Activated CD4-positive, alpha-beta memory T cell treated with anti-CD3 and anti-CD28 coated beads, Interleukin-2, amount 10 ng/mL, durations not matched to agents 7 days and 5 days (primary cell): ENCODE measurements around the gene RHBDD3. TPM values are rescaled to one million over a fixed set of nuclear protein-coding genes. Genes with fewer than 3 reads are reported as not detected.

Experiments used
- CTCF ChIA-PET: fragments of 350-600 bp; sonication (Branson Sonifier 250); formaldehyde crosslinking; loops from one replicate; lab custom pipeline; 2021; ENCODE audit warnings: antibody characterized with exemption, inconsistent platforms; lab: Charles Lee
- POLR2A ChIA-PET: fragments of 350-600 bp; sonication (Branson Sonifier 250); formaldehyde crosslinking; loops from one replicate; lab custom pipeline; 2021; ENCODE audit warnings: antibody characterized with exemption; lab: Charles Lee
- DNase-seq: peaks from one replicate; pipeline ENCODE4 v3.0.0-alpha.2; 2020
- H3K27ac Mint-ChIP-seq: one replicate; pipeline ENCODE4 v1.8.0; 2021; ENCODE audit warnings: mild to moderate bottlenecking, mixed read lengths
- H3K27me3 Mint-ChIP-seq: one replicate; pipeline ENCODE4 v1.8.0; 2021; ENCODE audit warnings: mixed read lengths
- H3K36me3 Mint-ChIP-seq: one replicate; pipeline ENCODE4 v1.8.0; 2021; ENCODE audit warnings: low read depth, mixed read lengths
- H3K4me1 Mint-ChIP-seq: one replicate; pipeline ENCODE4 v1.8.0; 2021; ENCODE audit warnings: mixed read lengths
- H3K4me3 Mint-ChIP-seq: one replicate; pipeline ENCODE4 v1.8.0; 2021; ENCODE audit warnings: mild to moderate bottlenecking, mixed read lengths
- H3K9me3 Mint-ChIP-seq: one replicate; pipeline ENCODE4 v1.8.0; 2021; ENCODE audit warnings: mixed read lengths
- total RNA-seq, 2 experiments: library from RNA; stranded (reverse); gene quantifications; one replicate each; pipeline ENCODE4 v1.2.3, GENCODE V29; 2021

RHBDD3 gene
- total RNA-seq, 2 experiments from 2014 or later = 27.8 to 28.8 TPM

- Mint-ChIP-seq H3K4me1 (peaks cover 17% of the 10 kb centered on the region), H3K4me3 (no peak overlapping the region), H3K27me3 (no peaks in the 10 kb centered on the region), H3K27ac (no peak overlapping the region), H3K9me3 (no peaks in the 10 kb centered on the region), H3K36me3 (peaks cover 36% of the 10 kb centered on the region)
- POLR2A ChIA-PET = no interaction called here
- no peak for DNase-seq
- CTCF ChIA-PET = no interaction called here
These were observed 2.5 kb downstream of the RHBDD3 start for GRCh38 chr22:29265305-29265704.

GRCh38 chr22:29263791-29264276, 3.9 kb downstream of the RHBDD3 start:
- peaks cover 11% of the 10 kb centered on the region for H3K4me1 Mint-ChIP-seq
- H3K27ac Mint-ChIP-seq = no peak overlapping the region
- H3K9me3 Mint-ChIP-seq = no peaks in the 10 kb centered on the region
- DNase-seq = no peak
- no peak overlapping the region for H3K4me3 Mint-ChIP-seq
- H3K27me3 Mint-ChIP-seq = no peaks in the 10 kb centered on the region
- ChIA-PET CTCF (no interaction called here), POLR2A (no interaction called here)
- H3K36me3 Mint-ChIP-seq = peaks cover 23% of the 10 kb centered on the region

- POLR2A ChIA-PET = no interaction called here
- CTCF ChIA-PET = no interaction called here
- no peaks in the 10 kb centered on the region for H3K9me3 Mint-ChIP-seq
- no peak for DNase-seq
- peaks cover 2% of the 10 kb centered on the region for H3K36me3 Mint-ChIP-seq
- H3K4me3 Mint-ChIP-seq = no peak overlapping the region
- H3K4me1 Mint-ChIP-seq = peaks cover 2% of the 10 kb centered on the region
- no peak overlapping the region for H3K27ac Mint-ChIP-seq
- no peaks in the 10 kb centered on the region for H3K27me3 Mint-ChIP-seq
These were observed 7.0 kb downstream of the RHBDD3 start for GRCh38 chr22:29260601-29261315.

- DNase-seq = no peak
- POLR2A ChIA-PET = no interaction called here
- H3K9me3 Mint-ChIP-seq = no peaks in the 10 kb centered on the region
- no peaks in the 10 kb centered on the region for H3K27me3 Mint-ChIP-seq
- peaks cover 2% of the 10 kb centered on the region for H3K36me3 Mint-ChIP-seq
- H3K4me3 Mint-ChIP-seq = no peak overlapping the region
- CTCF ChIA-PET = no interaction called here
- no peak overlapping the region for H3K27ac Mint-ChIP-seq
- peaks cover 2% of the 10 kb centered on the region for H3K4me1 Mint-ChIP-seq
These were observed 7.7 kb downstream of the RHBDD3 start for GRCh38 chr22:29260031-29260560.

GRCh38 chr22:29259253-29259899, 8.4 kb downstream of the RHBDD3 start:
- no peaks in the 10 kb centered on the region for H3K27me3 Mint-ChIP-seq
- H3K4me1 Mint-ChIP-seq = peaks cover 6% of the 10 kb centered on the region
- DNase-seq = no peak
- H3K27ac Mint-ChIP-seq = no peak overlapping the region
- H3K4me3 Mint-ChIP-seq = no peak overlapping the region
- CTCF ChIA-PET = no interaction called here
- H3K9me3 Mint-ChIP-seq = no peaks in the 10 kb centered on the region
- POLR2A ChIA-PET = interaction anchor here (4.2 kb wide), 1 partner anchor 8 kb away, joined by 17 read pairs; the partner anchor contains the start of genes EWSR1 and RHBDD3
- peaks cover 2% of the 10 kb centered on the region for H3K36me3 Mint-ChIP-seq

- H3K4me1 Mint-ChIP-seq = peaks cover 6% of the 10 kb centered on the region
- H3K36me3 Mint-ChIP-seq = peaks cover 2% of the 10 kb centered on the region
- POLR2A ChIA-PET = interaction anchor here (0.7 to 4.2 kb wide), 2 partner anchors 9 to 10 kb away, joined by 3 to 17 read pairs; partner anchors contain the start of genes EWSR1 and RHBDD3
- H3K27me3 Mint-ChIP-seq = no peaks in the 10 kb centered on the region
- no peak for DNase-seq
- CTCF ChIA-PET = no interaction called here
- no peaks in the 10 kb centered on the region for H3K9me3 Mint-ChIP-seq
- no peak overlapping the region for H3K27ac Mint-ChIP-seq
- no peak overlapping the region for H3K4me3 Mint-ChIP-seq
These were observed 9.2 kb downstream of the RHBDD3 start for GRCh38 chr22:29258407-29259252.

GRCh38 chr22:29257751-29258181, 10.0 kb downstream of the RHBDD3 start:
- DNase-seq = no peak
- H3K27me3 Mint-ChIP-seq = peaks cover 2% of the 10 kb centered on the region
- H3K9me3 Mint-ChIP-seq = no peaks in the 10 kb centered on the region
- ChIA-PET POLR2A (interaction anchor here (0.7 to 4.2 kb wide), 2 partner anchors 9 to 10 kb away, joined by 3 to 17 read pairs; partner anchors contain the start of genes EWSR1 and RHBDD3), CTCF (no interaction called here)
- H3K4me1 Mint-ChIP-seq = peaks cover 6% of the 10 kb centered on the region
- H3K4me3 Mint-ChIP-seq = no peak overlapping the region
- H3K36me3 Mint-ChIP-seq = peaks cover 2% of the 10 kb centered on the region
- H3K27ac Mint-ChIP-seq = no peak overlapping the region

- ChIA-PET POLR2A (interaction anchor here (4.2 kb wide), 1 partner anchor 11 kb away, joined by 17 read pairs; the partner anchor contains the start of genes EWSR1 and RHBDD3), CTCF (interaction anchor here (0.6 kb wide), 1 partner anchor 582 kb away, joined by 3 read pairs; no protein-coding TSS in a partner anchor)
- peaks cover 2% of the 10 kb centered on the region for H3K36me3 Mint-ChIP-seq
- DNase-seq = no peak
- H3K9me3 Mint-ChIP-seq = no peaks in the 10 kb centered on the region
- H3K27ac Mint-ChIP-seq = no peak overlapping the region
- peaks cover 6% of the 10 kb centered on the region for H3K4me1 Mint-ChIP-seq
- peaks cover 5% of the 10 kb centered on the region for H3K27me3 Mint-ChIP-seq
- H3K4me3 Mint-ChIP-seq = no peak overlapping the region
These were observed 11.0 kb downstream of the RHBDD3 start for GRCh38 chr22:29256606-29257325.

- no peak for DNase-seq
- ChIA-PET CTCF (no interaction called here), POLR2A (interaction anchor here (4.2 kb wide), 1 partner anchor 12 kb away, joined by 17 read pairs; the partner anchor contains the start of genes EWSR1 and RHBDD3)
- no peak overlapping the region for H3K4me3 Mint-ChIP-seq
- H3K27ac Mint-ChIP-seq = no peak overlapping the region
- peaks cover 2% of the 10 kb centered on the region for H3K36me3 Mint-ChIP-seq
- no peaks in the 10 kb centered on the region for H3K9me3 Mint-ChIP-seq
- H3K4me1 Mint-ChIP-seq = peaks cover 6% of the 10 kb centered on the region
- H3K27me3 Mint-ChIP-seq = peaks cover 5% of the 10 kb centered on the region
These were observed 12.6 kb downstream of the RHBDD3 start for GRCh38 chr22:29255064-29255621.

GRCh38 chr22:29254286-29254660, 13.5 kb downstream of the RHBDD3 start:
- ChIA-PET CTCF (no interaction called here), POLR2A (no interaction called here)
- H3K36me3 Mint-ChIP-seq = no peaks in the 10 kb centered on the region
- H3K4me3 Mint-ChIP-seq = no peak overlapping the region
- peaks cover 6% of the 10 kb centered on the region for H3K4me1 Mint-ChIP-seq
- DNase-seq = no peak
- H3K27me3 Mint-ChIP-seq = peaks cover 5% of the 10 kb centered on the region
- no peak overlapping the region for H3K27ac Mint-ChIP-seq
- H3K9me3 Mint-ChIP-seq = no peaks in the 10 kb centered on the region

- POLR2A ChIA-PET = no interaction called here
These were observed 14.1 kb downstream of the RHBDD3 start for GRCh38 chr22:29253561-29254285.

More at GRCh38 chr22:29253561-29254285, 14.1 kb downstream of the RHBDD3 start:
- Mint-ChIP-seq H3K27ac (no peak overlapping the region), H3K4me1 (peaks cover 6% of the 10 kb centered on the region), H3K9me3 (no peaks in the 10 kb centered on the region), H3K4me3 (no peak overlapping the region), H3K36me3 (no peaks in the 10 kb centered on the region), H3K27me3 (peaks cover 5% of the 10 kb centered on the region)
- DNase-seq = no peak
- CTCF ChIA-PET = no interaction called here
